RWPE2 (cell line): Measurements from ENCODE around the gene APBA1.

ENCODE experiments used
- ATAC-seq: fragments of 200-7000 bp; cut with Tn5 transposase; 3 replicates; pipeline ENCODE4 v1.9.1; 2021; ENCODE audit warnings: low read depth
- DNase-seq: peaks from one replicate; pipeline ENCODE4 v3.0.0-alpha.2; 2020; ENCODE audit warnings: low spot score
- H3K27ac ChIP-seq: fragments of 450-650 bp; 2 replicates; pipeline ENCODE4 v1.5.1; 2017; ENCODE audit warnings: mild to moderate bottlenecking; ENCODE audit not compliant: poor library complexity, severe bottlenecking
- H3K27me3 ChIP-seq: fragments of 250-450 bp; sonication (Bioruptor Pico); 2 replicates; pipeline ENCODE4 v1.5.1; 2021; ENCODE audit warnings: mild to moderate bottlenecking, moderate library complexity; ENCODE audit not compliant: insufficient read depth, poor library complexity, severe bottlenecking
- H3K36me3 ChIP-seq: fragments of 250-450 bp; sonication (Bioruptor Pico); 2 replicates; pipeline ENCODE4 v1.5.1; 2020; ENCODE audit warnings: low read depth, mild to moderate bottlenecking, moderate library complexity
- H3K4me1 ChIP-seq: fragments of 250-450 bp; sonication (Bioruptor Pico); 2 replicates; pipeline ENCODE4 v1.5.1; 2021; ENCODE audit warnings: mild to moderate bottlenecking, moderate library complexity; ENCODE audit not compliant: insufficient read depth, poor library complexity, severe bottlenecking
- H3K4me3 ChIP-seq: fragments of 250-450 bp; sonication (Bioruptor Pico); 2 replicates; pipeline ENCODE4 v1.5.1; 2021; ENCODE audit warnings: mild to moderate bottlenecking, moderate library complexity; ENCODE audit not compliant: severe bottlenecking
- H3K9me3 ChIP-seq: fragments of 250-450 bp; sonication (Bioruptor Pico); 2 replicates; pipeline ENCODE4 v1.5.1; 2021; ENCODE audit warnings: mild to moderate bottlenecking, moderate library complexity; ENCODE audit not compliant: severe bottlenecking
- CTCF ChIP-seq: fragments of 450-650 bp; IDR thresholded peaks from one replicate; pipeline ENCODE4 v1.5.1; 2017; ENCODE audit warnings: mild to moderate bottlenecking, moderate library complexity; ENCODE audit not compliant: poor library complexity, severe bottlenecking

Gene APBA1

DNA sequence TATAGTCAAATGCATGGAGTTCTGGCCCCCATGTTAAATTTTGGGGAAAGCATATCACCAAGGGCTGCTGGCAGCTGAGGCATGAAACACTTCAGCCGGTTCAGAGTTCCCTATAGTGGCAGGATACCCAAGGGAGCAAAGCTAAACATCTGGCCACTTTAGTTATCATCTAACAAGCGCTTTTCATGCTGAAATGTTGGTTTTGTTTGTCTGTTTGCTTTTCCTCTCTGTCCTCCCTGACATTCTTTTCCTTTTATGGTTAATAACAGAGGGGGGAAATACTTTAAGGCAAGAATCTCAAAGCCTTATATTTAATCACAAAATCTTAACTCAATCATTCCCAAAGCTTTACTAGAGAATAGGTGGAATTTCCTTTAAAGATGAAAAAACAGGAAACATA is 11.9 kb downstream of the APBA1 start:
- no peak for TF ChIP-seq CTCF
- no peak overlapping the region for H3K4me3 ChIP-seq
- no peaks in the 10 kb centered on the region for H3K36me3 ChIP-seq
- no peak overlapping the region for H3K27ac ChIP-seq
- no peak for ATAC-seq
- DNase-seq: no peak
- no peaks in the 10 kb centered on the region for H3K9me3 ChIP-seq
- no peaks in the 10 kb centered on the region for H3K27me3 ChIP-seq
- no peaks in the 10 kb centered on the region for H3K4me1 ChIP-seq

GRCh38 chr9:69658987-69659675 is 13.0 kb downstream of the APBA1 start:
- H3K4me1 ChIP-seq: no peaks in the 10 kb centered on the region
- H3K9me3 ChIP-seq: no peaks in the 10 kb centered on the region
- no peaks in the 10 kb centered on the region for H3K27me3 ChIP-seq
- H3K4me3 ChIP-seq: no peak overlapping the region
- no peaks in the 10 kb centered on the region for H3K36me3 ChIP-seq
- no peak overlapping the region for H3K27ac ChIP-seq
- no peak for TF ChIP-seq CTCF
- ATAC-seq: no peak
- no peak for DNase-seq

GRCh38 chr9:69657269-69657668 is 14.9 kb downstream of the APBA1 start:
- Histone ChIP-seq H3K27ac (no peak overlapping the region), H3K27me3 (no peaks in the 10 kb centered on the region), H3K4me3 (no peak overlapping the region), H3K9me3 (no peaks in the 10 kb centered on the region), H3K4me1 (no peaks in the 10 kb centered on the region), H3K36me3 (no peaks in the 10 kb centered on the region)
- no peak for DNase-seq
- no peak for ATAC-seq
- no peak for TF ChIP-seq CTCF

- H3K9me3 ChIP-seq: no peaks in the 10 kb centered on the region
- TF ChIP-seq CTCF: peak; percentile 23
- no peaks in the 10 kb centered on the region for H3K4me1 ChIP-seq
- ATAC-seq (no peak), DNase-seq (no peak)
- no peaks in the 10 kb centered on the region for H3K27me3 ChIP-seq
- no peaks in the 10 kb centered on the region for H3K36me3 ChIP-seq
- H3K4me3 ChIP-seq: no peak overlapping the region
- no peak overlapping the region for H3K27ac ChIP-seq
Observed at GRCh38 chr9:69655065-69655464, 17.1 kb downstream of the APBA1 start.

GRCh38 chr9:69653261-69653660 is 18.9 kb downstream of the APBA1 start:
- TF ChIP-seq CTCF: no peak
- Histone ChIP-seq H3K27me3 (no peaks in the 10 kb centered on the region), H3K4me3 (no peak overlapping the region), H3K36me3 (no peaks in the 10 kb centered on the region), H3K4me1 (no peaks in the 10 kb centered on the region), H3K27ac (no peak overlapping the region), H3K9me3 (no peaks in the 10 kb centered on the region)
- no peak for ATAC-seq
- DNase-seq: no peak
